ENCODE data around the gene ST6GALNAC4. TPM values are rescaled to one million over a fixed set of nuclear protein-coding genes. Genes with fewer than 3 reads are reported as not detected.

Gene ST6GALNAC4
- total and polyA plus RNA-seq, 2 donors (not counting 1 experiment from before 2014, with no cell fraction given): 80.5 to 199 TPM

- Histone ChIP-seq H2AFZ (ENCODE audit: insufficient read depth, low read depth, low read length, poor library complexity, severe bottlenecking) (no peak overlapping the region), H3K4me2 (replicated peaks; ENCODE audit: low read depth, low read length, poor library complexity, severe bottlenecking) (peak overlapping the region; percentile 100), H3K9ac (ENCODE audit: low read length) (peak overlapping the region; percentile 66), H3K9me3 (ENCODE audit: control extremely low read depth in 1 of 3, control insufficient read depth in 2 of 3, insufficient read depth in 1 of 3, low read length in 2 of 3) (no peaks in the 10 kb centered on the region), H3K36me3 (replicated peaks in 1 of 2; ENCODE audit: control extremely low read depth in 1 of 2, control insufficient read depth in 1 of 2, extremely low read depth in 1 of 2, insufficient read depth in 2 of 2, low read length in 1 of 2) (peaks cover 0 to 17% of the 10 kb centered on the region in 2 experiments), H3K79me2 (ENCODE audit: control insufficient read depth, insufficient read depth, low read length) (peaks cover 67% of the 10 kb centered on the region), H3K4me3 (ENCODE audit: control extremely low read depth in 1 of 5, extremely low read depth in 1 of 5, insufficient read depth in 1 of 5, low read depth in 2 of 5, low read length in 4 of 5) (peak overlapping the region in 4 of 5 experiments; percentile 41 to 99 (median 56)), H3K27ac (ENCODE audit: low read length in 2 of 2) (peak overlapping the region; percentile 81 to 86), H3K4me1 (ENCODE audit: control insufficient read depth in 2 of 2, insufficient read depth in 2 of 2, low read length in 2 of 2) (peaks cover 46 to 73% of the 10 kb centered on the region in 2 donors), H3K27me3 (replicated peaks in 1 of 4; ENCODE audit: control extremely low read depth in 1 of 4, control insufficient read depth in 3 of 4, insufficient read depth in 4 of 4, low read length in 3 of 4) (peaks cover 0 to 3% (median 0%) of the 10 kb centered on the region in 4 experiments), H4K20me1 (ENCODE audit: control insufficient read depth, insufficient read depth, low read length, poor library complexity, severe bottlenecking) (no peaks in the 10 kb centered on the region)
- WGBS (ENCODE audit: insufficient coverage): 11% methylated on average over 6 of the region's 6 CpGs
- Mint-ChIP-seq H3K4me1 (peaks cover 64% of the 10 kb centered on the region), H3K4me3 (peak overlapping the region; percentile 94), H3K9me3 (ENCODE audit: insufficient read depth) (no peaks in the 10 kb centered on the region), H3K27me3 (no peaks in the 10 kb centered on the region), H3K27ac (peak overlapping the region; percentile 95)
- ATAC-seq (ENCODE audit: low read depth): peak; percentile 57
- no peak for TF ChIP-seq EZH2 (IDR thresholded peaks at IDR 0.05; ENCODE audit: borderline replicate concordance, insufficient read depth, low read depth, low read length, poor library complexity, severe bottlenecking)
- no peak for TF ChIP-seq CTCF (IDR thresholded peaks at IDR 0.05)
- POLR2A ChIA-PET: interaction anchor here (0.7 to 6.4 kb wide), 8 partner anchors 10 to 186 kb away, joined by 3 to 228 read pairs (median 5); partner anchors contain the start of genes ENG, ST6GALNAC6 and TOR2A
- peak; percentile 92 for DNase-seq
- CTCF ChIA-PET: interaction anchor here (0.6 to 17.3 kb wide), 10 partner anchors 13 to 183 kb away, joined by 3 to 237 read pairs (median 5); partner anchors contain the start of genes CDK9 and TOR2A
- intact Hi-C loops (cut with micrococcal nuclease): loop anchor here (1.0 to 5.0 kb wide), 11 partner anchors 11 to 693 kb away; partner anchors contain the start of genes FPGS, PIP5KL1, ST6GALNAC6 and STXBP1
These were observed 762 bp upstream of the ST6GALNAC4 start for GRCh38 chr9:127917603-127918002.

Measured in B cell (primary cell).